Activated naive CD4-positive, alpha-beta T cell (primary cell): ENCODE measurements around the gene ECHS1.

Experiments used
- DNase-seq, 4 experiments: peaks; one replicate each; lab custom pipeline; 2025; lab: John Stamatoyannopoulos, UW

ECHS1 gene

GRCh38 chr10:133341983-133342382, 31.2 kb downstream of the ECHS1 start:
- DNase-seq: no peak

- DNase-seq: no peak
These were observed 33.3 kb downstream of the ECHS1 start for GRCh38 chr10:133339708-133340380.

- no peak for DNase-seq
These were observed 34.8 kb downstream of the ECHS1 start for GRCh38 chr10:133338080-133339071.

GRCh38 chr10:133337370-133337725, 35.8 kb downstream of the ECHS1 start:
- no peak for DNase-seq

- DNase-seq: peak; percentile 44 to 91 (median 70)
These were observed 36.4 kb downstream of the ECHS1 start, which contains the start of gene CALY for GRCh38 chr10:133336577-133337369. TSS of gene CALY (minus strand) at chr10:133336896. CDS start at chr10:133328989, 7,907 bp downstream.

- no peak for DNase-seq
These were observed 37.0 kb downstream of the ECHS1 start for GRCh38 chr10:133336118-133336576.

- peak in 3 of 4 experiments; percentile 41 to 73 (median 68) for DNase-seq
These were observed 37.7 kb downstream of the ECHS1 start for GRCh38 chr10:133335246-133336117.

- no peak for DNase-seq
These were observed 38.5 kb downstream of the ECHS1 start for GRCh38 chr10:133334503-133335245.

- no peak for DNase-seq
These were observed 40.0 kb downstream of the ECHS1 start for GRCh38 chr10:133332936-133333699.

- DNase-seq: peak; percentile 74 to 87 (median 84)
These were observed 43.5 kb downstream of the ECHS1 start for GRCh38 chr10:133329491-133330202.

GRCh38 chr10:133328358-133329343, 44.5 kb downstream of the ECHS1 start:
- no peak for DNase-seq

GRCh38 chr10:133327651-133328357, 45.4 kb downstream of the ECHS1 start:
- no peak for DNase-seq

GRCh38 chr10:133326745-133327650, 46.2 kb downstream of the ECHS1 start:
- DNase-seq: no peak

- DNase-seq: no peak
These were observed 47.0 kb downstream of the ECHS1 start for GRCh38 chr10:133326223-133326551.

GRCh38 chr10:133325440-133326222, 47.5 kb downstream of the ECHS1 start:
- DNase-seq: peak in 2 of 4 experiments; percentile 11 to 19
